Measurements from ENCODE around the gene PSG6.
"Not testable (repeated sequence)": the region's sequence is repeated elsewhere in the genome, so short reads cannot be mapped to it uniquely, and the experiment has no call there.

GRCh38 chr19:42911731-42912130 is 6.0 kb downstream of the PSG6 start:
- TF ChIP-seq, protein P1, sequence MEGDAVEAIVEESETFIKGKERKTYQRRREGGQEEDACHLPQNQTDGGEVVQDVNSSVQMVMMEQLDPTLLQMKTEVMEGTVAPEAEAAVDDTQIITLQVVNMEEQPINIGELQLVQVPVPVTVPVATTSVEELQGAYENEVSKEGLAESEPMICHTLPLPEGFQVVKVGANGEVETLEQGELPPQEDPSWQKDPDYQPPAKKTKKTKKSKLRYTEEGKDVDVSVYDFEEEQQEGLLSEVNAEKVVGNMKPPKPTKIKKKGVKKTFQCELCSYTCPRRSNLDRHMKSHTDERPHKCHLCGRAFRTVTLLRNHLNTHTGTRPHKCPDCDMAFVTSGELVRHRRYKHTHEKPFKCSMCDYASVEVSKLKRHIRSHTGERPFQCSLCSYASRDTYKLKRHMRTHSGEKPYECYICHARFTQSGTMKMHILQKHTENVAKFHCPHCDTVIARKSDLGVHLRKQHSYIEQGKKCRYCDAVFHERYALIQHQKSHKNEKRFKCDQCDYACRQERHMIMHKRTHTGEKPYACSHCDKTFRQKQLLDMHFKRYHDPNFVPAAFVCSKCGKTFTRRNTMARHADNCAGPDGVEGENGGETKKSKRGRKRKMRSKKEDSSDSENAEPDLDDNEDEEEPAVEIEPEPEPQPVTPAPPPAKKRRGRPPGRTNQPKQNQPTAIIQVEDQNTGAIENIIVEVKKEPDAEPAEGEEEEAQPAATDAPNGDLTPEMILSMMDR (conservative IDR thresholded peaks at IDR 0.05; ENCODE audit: low read length) = not testable (repeated sequence)
- not testable (repeated sequence) for TF ChIP-seq EZH2phosphoT487 (IDR thresholded peaks at IDR 0.05; ENCODE audit: borderline replicate concordance)

All from Loucy (cell line).